Gastroesophageal sphincter (tissue), 3 donors: Measurements from ENCODE around the gene CD74.

Source experiments
- POLR2A ChIP-seq, 2 donors: fragments of 450-650 bp; IDR thresholded peaks; one replicate each; pipeline ENCODE4 v1.6.1; 2017; ENCODE audit warnings: antibody characterized with exemption in 2 of 2, mild to moderate bottlenecking in 2 of 2, moderate library complexity in 1 of 2
- POLR2AphosphoS5 ChIP-seq: sonication (generic); formaldehyde crosslinking; IDR thresholded peaks from one replicate; pipeline ENCODE4 v1.6.1; 2017; ENCODE audit warnings: antibody characterized with exemption
- TF ChIP-seq, protein P1 (sequence below), 4 experiments: fragments of 200-600 bp in 2 of 4; fragments of 450-650 bp in 2 of 4; sonication (generic) in 1 of 4; IDR thresholded peaks; one replicate each; pipeline ENCODE4 v1.5.1; 2017 to 2019; ENCODE audit warnings: antibody characterized with exemption in 4 of 4, mild to moderate bottlenecking in 2 of 4, moderate library complexity in 2 of 4

- TF ChIP-seq, protein P1, sequence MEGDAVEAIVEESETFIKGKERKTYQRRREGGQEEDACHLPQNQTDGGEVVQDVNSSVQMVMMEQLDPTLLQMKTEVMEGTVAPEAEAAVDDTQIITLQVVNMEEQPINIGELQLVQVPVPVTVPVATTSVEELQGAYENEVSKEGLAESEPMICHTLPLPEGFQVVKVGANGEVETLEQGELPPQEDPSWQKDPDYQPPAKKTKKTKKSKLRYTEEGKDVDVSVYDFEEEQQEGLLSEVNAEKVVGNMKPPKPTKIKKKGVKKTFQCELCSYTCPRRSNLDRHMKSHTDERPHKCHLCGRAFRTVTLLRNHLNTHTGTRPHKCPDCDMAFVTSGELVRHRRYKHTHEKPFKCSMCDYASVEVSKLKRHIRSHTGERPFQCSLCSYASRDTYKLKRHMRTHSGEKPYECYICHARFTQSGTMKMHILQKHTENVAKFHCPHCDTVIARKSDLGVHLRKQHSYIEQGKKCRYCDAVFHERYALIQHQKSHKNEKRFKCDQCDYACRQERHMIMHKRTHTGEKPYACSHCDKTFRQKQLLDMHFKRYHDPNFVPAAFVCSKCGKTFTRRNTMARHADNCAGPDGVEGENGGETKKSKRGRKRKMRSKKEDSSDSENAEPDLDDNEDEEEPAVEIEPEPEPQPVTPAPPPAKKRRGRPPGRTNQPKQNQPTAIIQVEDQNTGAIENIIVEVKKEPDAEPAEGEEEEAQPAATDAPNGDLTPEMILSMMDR (IDR thresholded peaks at IDR 0.05) = no peak
- TF ChIP-seq POLR2A (IDR thresholded peaks at IDR 0.05) (no peak), POLR2AphosphoS5 (no peak)
Measured at GRCh38 chr5:150448952-150449516, 36.3 kb upstream of the CD74 start.
